H1 (cell line): ENCODE measurements around the gene MMP19. TPM values are rescaled to one million over a fixed set of nuclear protein-coding genes. Genes with fewer than 3 reads are reported as not detected.

Experiments
- BCL11A ChIP-seq, 2 experiments: IDR thresholded peaks; one replicate each; pipeline ENCODE4 v1.6.1; 2011; ENCODE audit warnings: low read depth in 2 of 2, low read length in 2 of 2, mild to moderate bottlenecking in 2 of 2
- GTF2F1 ChIP-seq: IDR thresholded peaks from 2 replicates; pipeline ENCODE4 v1.6.1; 2012; ENCODE audit warnings: low read depth, low read length, improper control_type of control experiment, borderline replicate concordance
- MAFK ChIP-seq: IDR thresholded peaks from 2 replicates; pipeline ENCODE4 v1.6.1; 2012; ENCODE audit warnings: low read depth, mild to moderate bottlenecking, improper control_type of control experiment, low read length
- POU5F1 ChIP-seq: IDR thresholded peaks from 2 replicates; pipeline ENCODE4 v1.6.1; 2011; ENCODE audit warnings: low read depth, mild to moderate bottlenecking, low read length, moderate library complexity
- RFX5 ChIP-seq: IDR thresholded peaks from 2 replicates; pipeline ENCODE4 v1.6.1; 2011; ENCODE audit warnings: low read depth, low read length, improper control_type of control experiment, borderline replicate concordance
- SIRT6 ChIP-seq: IDR thresholded peaks from one replicate; pipeline ENCODE4 v1.7.1; 2012; ENCODE audit warnings: low read length, inconsistent platforms
- SP2 ChIP-seq: IDR thresholded peaks from 2 replicates; pipeline ENCODE4 v1.6.1; 2012; ENCODE audit warnings: mild to moderate bottlenecking, low read length, inconsistent platforms
- TEAD4 ChIP-seq: IDR thresholded peaks from 2 replicates; pipeline ENCODE4 v1.6.1; 2012; ENCODE audit warnings: low read depth, low read length, inconsistent platforms, mixed read lengths
- polyA plus RNA-seq, 7 experiments: library from polyadenylated mRNA; depleted of rRNA in 3 of 7; stranded (reverse) in 5 of 7; unstranded in 2 of 7; fragments of >200 nt in 5 of 7; fragments of 200-250 nt in 2 of 7; gene quantifications; 1 replicate in 5 of 7; 2 replicates in 1 of 7; 4 replicates in 1 of 7; pipeline versions ENCODE4 v1.2.1 to v1.2.3, GENCODE V29; 2011 to 2013; ENCODE audit warnings: missing spikeins in 2 of 7, mixed read lengths in 2 of 7
- total RNA-seq: library from RNA; stranded (reverse); fragmentation: NEBNext Ultra II Directional; extraction: Animal tissue kit (Norgen Biotek cat#: 25700); gene quantifications from 2 replicates; pipeline ENCODE4 v1.2.1, GENCODE V29; 2021
- TF ChIP-seq, protein P1 (sequence below): fragments of 300-600 bp; sonication (generic); IDR thresholded peaks from 2 replicates; pipeline ENCODE4 v1.7.1; 2012; ENCODE audit warnings: low read length, moderate library complexity, mild to moderate bottlenecking, inconsistent platforms; ENCODE audit not compliant: insufficient replicate concordance
- TF ChIP-seq, protein P2 (sequence below): IDR thresholded peaks from 2 replicates; pipeline ENCODE4 v1.6.1; 2012; ENCODE audit warnings: inconsistent platforms
- TF ChIP-seq, protein P3 (sequence below): IDR thresholded peaks from 2 replicates; pipeline ENCODE4 v1.6.1; 2012; ENCODE audit warnings: inconsistent platforms

The MMP19 gene
- total and polyA plus RNA-seq, 2 of the 8 experiments (the other 6 are each of a cell fraction or from before 2014, with no cell fraction given), result 2.7 to 3.3 TPM

DNA sequence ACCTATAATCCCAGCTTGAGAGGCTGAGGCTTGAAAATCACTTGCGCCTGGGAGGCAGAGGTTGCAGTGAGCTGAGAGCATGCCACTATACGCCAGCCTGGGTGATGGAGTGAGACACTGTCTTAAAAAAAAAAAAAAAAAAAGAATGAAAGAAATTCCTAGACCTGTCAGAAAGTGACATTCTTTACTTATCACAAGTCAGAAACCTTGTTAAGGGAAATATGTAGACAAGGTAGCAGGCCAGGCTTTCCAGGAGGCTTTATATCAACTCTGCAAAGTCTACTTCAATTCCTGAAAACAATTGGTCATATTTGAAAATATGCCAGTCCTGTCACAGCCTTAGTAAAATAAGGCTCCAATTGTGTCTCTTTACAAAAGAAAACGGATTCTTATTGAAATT lies 19.1 kb upstream of the MMP19 start (continued):
- TF ChIP-seq, protein P1, sequence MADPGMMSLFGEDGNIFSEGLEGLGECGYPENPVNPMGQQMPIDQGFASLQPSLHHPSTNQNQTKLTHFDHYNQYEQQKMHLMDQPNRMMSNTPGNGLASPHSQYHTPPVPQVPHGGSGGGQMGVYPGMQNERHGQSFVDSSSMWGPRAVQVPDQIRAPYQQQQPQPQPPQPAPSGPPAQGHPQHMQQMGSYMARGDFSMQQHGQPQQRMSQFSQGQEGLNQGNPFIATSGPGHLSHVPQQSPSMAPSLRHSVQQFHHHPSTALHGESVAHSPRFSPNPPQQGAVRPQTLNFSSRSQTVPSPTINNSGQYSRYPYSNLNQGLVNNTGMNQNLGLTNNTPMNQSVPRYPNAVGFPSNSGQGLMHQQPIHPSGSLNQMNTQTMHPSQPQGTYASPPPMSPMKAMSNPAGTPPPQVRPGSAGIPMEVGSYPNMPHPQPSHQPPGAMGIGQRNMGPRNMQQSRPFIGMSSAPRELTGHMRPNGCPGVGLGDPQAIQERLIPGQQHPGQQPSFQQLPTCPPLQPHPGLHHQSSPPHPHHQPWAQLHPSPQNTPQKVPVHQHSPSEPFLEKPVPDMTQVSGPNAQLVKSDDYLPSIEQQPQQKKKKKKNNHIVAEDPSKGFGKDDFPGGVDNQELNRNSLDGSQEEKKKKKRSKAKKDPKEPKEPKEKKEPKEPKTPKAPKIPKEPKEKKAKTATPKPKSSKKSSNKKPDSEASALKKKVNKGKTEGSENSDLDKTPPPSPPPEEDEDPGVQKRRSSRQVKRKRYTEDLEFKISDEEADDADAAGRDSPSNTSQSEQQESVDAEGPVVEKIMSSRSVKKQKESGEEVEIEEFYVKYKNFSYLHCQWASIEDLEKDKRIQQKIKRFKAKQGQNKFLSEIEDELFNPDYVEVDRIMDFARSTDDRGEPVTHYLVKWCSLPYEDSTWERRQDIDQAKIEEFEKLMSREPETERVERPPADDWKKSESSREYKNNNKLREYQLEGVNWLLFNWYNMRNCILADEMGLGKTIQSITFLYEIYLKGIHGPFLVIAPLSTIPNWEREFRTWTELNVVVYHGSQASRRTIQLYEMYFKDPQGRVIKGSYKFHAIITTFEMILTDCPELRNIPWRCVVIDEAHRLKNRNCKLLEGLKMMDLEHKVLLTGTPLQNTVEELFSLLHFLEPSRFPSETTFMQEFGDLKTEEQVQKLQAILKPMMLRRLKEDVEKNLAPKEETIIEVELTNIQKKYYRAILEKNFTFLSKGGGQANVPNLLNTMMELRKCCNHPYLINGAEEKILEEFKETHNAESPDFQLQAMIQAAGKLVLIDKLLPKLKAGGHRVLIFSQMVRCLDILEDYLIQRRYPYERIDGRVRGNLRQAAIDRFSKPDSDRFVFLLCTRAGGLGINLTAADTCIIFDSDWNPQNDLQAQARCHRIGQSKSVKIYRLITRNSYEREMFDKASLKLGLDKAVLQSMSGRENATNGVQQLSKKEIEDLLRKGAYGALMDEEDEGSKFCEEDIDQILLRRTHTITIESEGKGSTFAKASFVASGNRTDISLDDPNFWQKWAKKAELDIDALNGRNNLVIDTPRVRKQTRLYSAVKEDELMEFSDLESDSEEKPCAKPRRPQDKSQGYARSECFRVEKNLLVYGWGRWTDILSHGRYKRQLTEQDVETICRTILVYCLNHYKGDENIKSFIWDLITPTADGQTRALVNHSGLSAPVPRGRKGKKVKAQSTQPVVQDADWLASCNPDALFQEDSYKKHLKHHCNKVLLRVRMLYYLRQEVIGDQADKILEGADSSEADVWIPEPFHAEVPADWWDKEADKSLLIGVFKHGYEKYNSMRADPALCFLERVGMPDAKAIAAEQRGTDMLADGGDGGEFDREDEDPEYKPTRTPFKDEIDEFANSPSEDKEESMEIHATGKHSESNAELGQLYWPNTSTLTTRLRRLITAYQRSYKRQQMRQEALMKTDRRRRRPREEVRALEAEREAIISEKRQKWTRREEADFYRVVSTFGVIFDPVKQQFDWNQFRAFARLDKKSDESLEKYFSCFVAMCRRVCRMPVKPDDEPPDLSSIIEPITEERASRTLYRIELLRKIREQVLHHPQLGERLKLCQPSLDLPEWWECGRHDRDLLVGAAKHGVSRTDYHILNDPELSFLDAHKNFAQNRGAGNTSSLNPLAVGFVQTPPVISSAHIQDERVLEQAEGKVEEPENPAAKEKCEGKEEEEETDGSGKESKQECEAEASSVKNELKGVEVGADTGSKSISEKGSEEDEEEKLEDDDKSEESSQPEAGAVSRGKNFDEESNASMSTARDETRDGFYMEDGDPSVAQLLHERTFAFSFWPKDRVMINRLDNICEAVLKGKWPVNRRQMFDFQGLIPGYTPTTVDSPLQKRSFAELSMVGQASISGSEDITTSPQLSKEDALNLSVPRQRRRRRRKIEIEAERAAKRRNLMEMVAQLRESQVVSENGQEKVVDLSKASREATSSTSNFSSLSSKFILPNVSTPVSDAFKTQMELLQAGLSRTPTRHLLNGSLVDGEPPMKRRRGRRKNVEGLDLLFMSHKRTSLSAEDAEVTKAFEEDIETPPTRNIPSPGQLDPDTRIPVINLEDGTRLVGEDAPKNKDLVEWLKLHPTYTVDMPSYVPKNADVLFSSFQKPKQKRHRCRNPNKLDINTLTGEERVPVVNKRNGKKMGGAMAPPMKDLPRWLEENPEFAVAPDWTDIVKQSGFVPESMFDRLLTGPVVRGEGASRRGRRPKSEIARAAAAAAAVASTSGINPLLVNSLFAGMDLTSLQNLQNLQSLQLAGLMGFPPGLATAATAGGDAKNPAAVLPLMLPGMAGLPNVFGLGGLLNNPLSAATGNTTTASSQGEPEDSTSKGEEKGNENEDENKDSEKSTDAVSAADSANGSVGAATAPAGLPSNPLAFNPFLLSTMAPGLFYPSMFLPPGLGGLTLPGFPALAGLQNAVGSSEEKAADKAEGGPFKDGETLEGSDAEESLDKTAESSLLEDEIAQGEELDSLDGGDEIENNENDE, result no peak
- TF ChIP-seq POU5F1, result no peak
- TF ChIP-seq, protein P2, sequence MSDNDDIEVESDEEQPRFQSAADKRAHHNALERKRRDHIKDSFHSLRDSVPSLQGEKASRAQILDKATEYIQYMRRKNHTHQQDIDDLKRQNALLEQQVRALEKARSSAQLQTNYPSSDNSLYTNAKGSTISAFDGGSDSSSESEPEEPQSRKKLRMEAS, result no peak
- TF ChIP-seq RFX5, result no peak
- no peak for TF ChIP-seq SP2
- TF ChIP-seq MAFK, result no peak
- no peak for TF ChIP-seq GTF2F1
- no peak for TF ChIP-seq TEAD4
- TF ChIP-seq SIRT6, result no peak
- no peak for TF ChIP-seq BCL11A (IDR thresholded peaks at IDR 0.05; ENCODE audit: low read depth in 2 of 2, low read length in 2 of 2)
- TF ChIP-seq, protein P3, sequence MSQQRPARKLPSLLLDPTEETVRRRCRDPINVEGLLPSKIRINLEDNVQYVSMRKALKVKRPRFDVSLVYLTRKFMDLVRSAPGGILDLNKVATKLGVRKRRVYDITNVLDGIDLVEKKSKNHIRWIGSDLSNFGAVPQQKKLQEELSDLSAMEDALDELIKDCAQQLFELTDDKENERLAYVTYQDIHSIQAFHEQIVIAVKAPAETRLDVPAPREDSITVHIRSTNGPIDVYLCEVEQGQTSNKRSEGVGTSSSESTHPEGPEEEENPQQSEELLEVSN, result no peak
